GM21526 (cell line): ENCODE measurements around the gene RNF135.
A peak's percentile ranks its signal among the peaks of the same experiment; 100 is the strongest.
"Not testable (repeated sequence)": the region's sequence is repeated elsewhere in the genome, so short reads cannot be mapped to it uniquely, and the experiment has no call there.

ENCODE experiments used
- ATAC-seq: cut with Tn5 transposase; IDR thresholded peaks from one replicate; pipeline ENCODE4 v1.9.1; 2021; ENCODE audit warnings: moderate library complexity; ENCODE audit not compliant: unreplicated experiment, low FRiP score

The RNF135 gene

GRCh38 chr17:30970831-30971567, at the start of gene RNF135:
RNF135 (plus strand) TSS chr17:30971039; CDS start chr17:30971074, 35 bp downstream.
- ATAC-seq: peak; percentile 51

- ATAC-seq: no peak
These were observed 49.2 kb upstream of the RNF135 start, which contains the start of gene ADAP2 for GRCh38 chr17:30921544-30922196. ADAP2 (plus strand) TSS chr17:30921945; CDS start chr17:30922015, 70 bp downstream.

GRCh38 chr17:30922235-30923030, 48.4 kb upstream of the RNF135 start:
- ATAC-seq: no peak

GRCh38 chr17:30924341-30924740, 46.5 kb upstream of the RNF135 start:
- no peak for ATAC-seq

- no peak for ATAC-seq
These were observed 44.3 kb upstream of the RNF135 start for GRCh38 chr17:30926516-30926915.

GRCh38 chr17:30927756-30928155, 43.1 kb upstream of the RNF135 start:
- no peak for ATAC-seq

GRCh38 chr17:30928584-30928983, 42.3 kb upstream of the RNF135 start:
- no peak for ATAC-seq

GRCh38 chr17:30929081-30929633, 41.7 kb upstream of the RNF135 start:
- no peak for ATAC-seq

GRCh38 chr17:30929861-30930260, 41.0 kb upstream of the RNF135 start:
- ATAC-seq: not testable (repeated sequence)

GRCh38 chr17:30930495-30930894, 40.3 kb upstream of the RNF135 start:
- ATAC-seq: no peak

GRCh38 chr17:30931582-30931981, 39.3 kb upstream of the RNF135 start:
- not testable (repeated sequence) for ATAC-seq

- ATAC-seq: no peak
These were observed 36.9 kb upstream of the RNF135 start for GRCh38 chr17:30933966-30934365.

- ATAC-seq: no peak
These were observed 31.7 kb upstream of the RNF135 start for GRCh38 chr17:30939051-30939689.

GRCh38 chr17:30942308-30943079, 28.3 kb upstream of the RNF135 start:
- no peak for ATAC-seq

GRCh38 chr17:30947796-30948195, 23.0 kb upstream of the RNF135 start:
- no peak for ATAC-seq

GRCh38 chr17:30950189-30950588, 20.6 kb upstream of the RNF135 start:
- no peak for ATAC-seq

- no peak for ATAC-seq
These were observed 20.0 kb upstream of the RNF135 start for GRCh38 chr17:30950669-30951399.

- no peak for ATAC-seq
These were observed 18.0 kb upstream of the RNF135 start for GRCh38 chr17:30952638-30953393.
